GM20000 (cell line): Measurements from ENCODE around the gene TOR3A.

Source experiments
- DNase-seq: peaks from one replicate; pipeline ENCODE4 v3.0.0; 2012; ENCODE audit warnings: low spot score
- CTCF ChIP-seq: IDR thresholded peaks from 2 replicates; pipeline ENCODE4 v1.5.1; 2012; ENCODE audit warnings: mild to moderate bottlenecking, control low read depth; ENCODE audit errors: extremely low read depth, missing control alignments

TOR3A gene

DNA sequence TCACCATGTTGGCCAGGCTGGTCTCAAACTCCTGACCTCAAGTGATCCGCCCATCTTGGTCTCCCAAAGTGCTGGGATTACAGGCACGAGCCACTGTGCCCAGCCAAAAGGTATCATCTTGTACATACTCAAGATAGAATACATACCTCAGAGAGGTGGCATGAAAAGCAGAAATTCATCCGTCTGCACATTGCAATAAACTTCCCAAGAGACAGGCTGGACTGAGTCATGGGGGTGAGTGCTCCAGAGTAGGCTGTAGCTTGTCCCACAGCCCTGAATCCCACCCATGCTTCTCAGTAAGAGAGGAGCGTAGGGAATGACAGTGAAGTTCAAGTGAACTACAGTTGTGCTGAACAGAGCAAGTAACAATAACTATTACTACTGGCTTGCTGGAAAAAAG is 19.7 kb downstream of the TOR3A start:
- no peak for DNase-seq
- no peak for TF ChIP-seq CTCF

DNA sequence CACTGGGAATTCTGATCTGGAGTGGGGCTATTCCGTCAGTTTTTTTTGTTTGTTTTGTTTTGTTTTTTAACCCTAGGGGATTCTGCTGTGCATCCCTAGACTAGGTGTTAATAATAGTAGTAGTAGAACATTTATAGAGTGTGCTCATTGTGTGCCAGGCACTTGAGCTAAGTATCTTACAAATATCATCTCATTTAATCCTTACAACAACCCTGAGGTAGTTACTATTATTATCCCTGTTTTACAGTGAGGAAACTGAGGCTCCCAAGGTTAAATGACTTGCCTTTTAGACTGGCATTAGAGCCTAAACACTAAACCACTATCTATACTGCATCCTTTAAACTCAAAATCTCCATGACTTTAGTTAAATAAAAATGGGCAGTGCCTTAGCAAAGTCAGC is 22.1 kb downstream of the TOR3A start:
- no peak for TF ChIP-seq CTCF
- DNase-seq: no peak

DNA sequence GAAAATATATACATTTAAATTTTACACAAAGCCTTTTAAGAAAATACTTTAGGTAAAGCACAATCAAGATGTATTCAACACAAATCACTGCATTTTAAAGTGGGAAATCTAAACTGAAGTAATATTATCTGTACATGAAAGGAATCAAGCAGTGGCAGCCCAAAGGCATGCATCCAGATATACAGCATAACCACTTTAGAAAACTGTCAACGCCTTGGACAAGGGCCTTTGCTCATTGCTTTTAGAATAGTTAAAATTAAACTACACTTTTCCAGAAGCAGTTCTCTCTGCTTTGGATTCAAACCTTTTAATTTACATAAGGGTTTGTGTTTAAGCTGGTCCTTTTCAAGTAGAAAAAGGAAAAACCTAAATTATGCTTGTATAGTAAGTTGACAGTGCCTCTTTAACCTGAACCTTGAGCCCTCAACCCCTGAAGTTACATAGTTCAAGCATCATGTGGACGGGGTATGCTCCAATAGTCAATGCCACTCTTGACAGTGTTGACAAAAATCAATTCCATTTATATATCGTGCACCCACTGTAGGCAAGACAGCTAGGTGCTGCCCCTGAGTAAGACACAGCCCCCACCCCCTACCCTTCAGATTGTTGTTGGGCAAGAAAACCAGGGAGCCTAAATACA is 22.9 kb downstream of the TOR3A start:
- no peak for DNase-seq
- no peak for TF ChIP-seq CTCF

DNA sequence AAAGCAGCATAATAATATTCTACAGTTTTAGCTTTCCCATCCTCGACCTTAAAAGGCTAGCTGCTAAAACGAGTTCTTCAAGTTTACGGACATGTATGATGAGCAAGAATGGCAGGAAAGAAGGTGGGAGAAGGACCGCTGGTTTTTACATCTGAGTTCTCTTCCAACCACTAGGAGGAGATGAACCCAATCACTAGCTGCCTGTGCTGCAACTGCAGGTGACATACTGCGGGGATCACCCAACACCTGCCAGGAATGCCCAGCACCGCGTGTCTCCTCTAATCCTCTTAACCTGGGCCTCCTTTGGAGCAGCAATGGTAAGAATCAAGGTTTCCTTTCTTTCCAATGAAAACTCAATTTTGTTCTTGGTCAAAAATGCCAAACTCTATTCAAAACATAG is 23.5 kb downstream of the TOR3A start:
- TF ChIP-seq CTCF: no peak
- DNase-seq: no peak

GRCh38 chr1:179107706-179108629 is 26.1 kb downstream of the TOR3A start:
- no peak for TF ChIP-seq CTCF
- DNase-seq: no peak

- no peak for TF ChIP-seq CTCF
- no peak for DNase-seq
Observed at GRCh38 chr1:179108644-179109043, 26.8 kb downstream of the TOR3A start.

- TF ChIP-seq CTCF: no peak
- no peak for DNase-seq
Observed at GRCh38 chr1:179115181-179115580, 33.3 kb downstream of the TOR3A start.
